Skin of body (tissue), 2 donors: ENCODE data around the gene TBC1D16. TPM values are rescaled to one million over a fixed set of nuclear protein-coding genes. Genes with fewer than 3 reads are reported as not detected.
"Not testable (repeated sequence)": the region's sequence is repeated elsewhere in the genome, so short reads cannot be mapped to it uniquely, and the experiment has no call there.

Experiments
- DNase-seq: peaks from one replicate; lab custom pipeline; 2025; lab: John Stamatoyannopoulos, UW
- total RNA-seq: library from RNA; depleted of rRNA; stranded (reverse); fragments of >200 nt; gene quantifications from one replicate; pipeline ENCODE4 v1.2.3, GENCODE V29; 2014

The TBC1D16 gene
- total RNA-seq, 1 donor from 2014 or later: 18.3 TPM

- DNase-seq: no peak
Measured at GRCh38 chr17:80005360-80006338, 30.0 kb downstream of the TBC1D16 start.

- DNase-seq: no peak
Measured at GRCh38 chr17:80003969-80004368, 31.7 kb downstream of the TBC1D16 start.

- DNase-seq: no peak
Measured at GRCh38 chr17:80002690-80003490, 32.8 kb downstream of the TBC1D16 start.

GRCh38 chr17:80002070-80002641, 33.5 kb downstream of the TBC1D16 start:
- no peak for DNase-seq

GRCh38 chr17:80000981-80001775, 34.5 kb downstream of the TBC1D16 start:
- DNase-seq: no peak

- no peak for DNase-seq
Measured at GRCh38 chr17:80000136-80000535, 35.5 kb downstream of the TBC1D16 start.

GRCh38 chr17:79997011-79997660, 38.5 kb downstream of the TBC1D16 start:
- no peak for DNase-seq

- no peak for DNase-seq
Measured at GRCh38 chr17:79996291-79996690, 39.4 kb downstream of the TBC1D16 start.

- DNase-seq: no peak
Measured at GRCh38 chr17:79995696-79996095, 40.0 kb downstream of the TBC1D16 start.

- DNase-seq: no peak
Measured at GRCh38 chr17:79994602-79995001, 41.1 kb downstream of the TBC1D16 start.

GRCh38 chr17:79994228-79994569, 41.5 kb downstream of the TBC1D16 start:
- not testable (repeated sequence) for DNase-seq

- DNase-seq: peak; percentile 51
Measured at GRCh38 chr17:79993390-79994227, 42.1 kb downstream of the TBC1D16 start.

GRCh38 chr17:79992649-79993389, 42.9 kb downstream of the TBC1D16 start:
- DNase-seq: no peak

GRCh38 chr17:79991924-79992648, 43.6 kb downstream of the TBC1D16 start:
- no peak for DNase-seq

GRCh38 chr17:79991140-79991923, 44.3 kb downstream of the TBC1D16 start:
- DNase-seq: peak; percentile 28

GRCh38 chr17:79990704-79991103, 45.0 kb downstream of the TBC1D16 start:
- no peak for DNase-seq

GRCh38 chr17:79990051-79990592, 45.5 kb downstream of the TBC1D16 start:
- DNase-seq: no peak
